Esophagus (tissue), 2 donors: ENCODE results near the gene CDS1. TPM values are rescaled to one million over a fixed set of nuclear protein-coding genes. Genes with fewer than 3 reads are reported as not detected.
"Not testable (repeated sequence)": the region's sequence is repeated elsewhere in the genome, so short reads cannot be mapped to it uniquely, and the experiment has no call there.

Experiments
- H3K27ac ChIP-seq, 2 donors: one replicate each; pipeline ENCODE4 v1.5.1; 2013; ENCODE audit warnings: low read depth in 2 of 2, mild to moderate bottlenecking in 2 of 2, inconsistent platforms in 1 of 2, low read length in 1 of 2, moderate library complexity in 1 of 2
- H3K27me3 ChIP-seq, 2 donors: one replicate each; pipeline ENCODE4 v1.6.1; 2013; ENCODE audit warnings: low read length in 2 of 2, control low read depth in 1 of 2, mild to moderate bottlenecking in 1 of 2; ENCODE audit not compliant: insufficient read depth in 2 of 2, control insufficient read depth in 1 of 2
- H3K36me3 ChIP-seq, 2 donors: one replicate each; pipeline ENCODE4 v1.6.1; 2013; ENCODE audit warnings: low read length in 1 of 2; ENCODE audit not compliant: control insufficient read depth in 2 of 2, insufficient read depth in 2 of 2
- H3K4me1 ChIP-seq, 2 donors: one replicate each; pipeline ENCODE4 v1.6.1; 2013; ENCODE audit warnings: low read length in 1 of 2; ENCODE audit not compliant: control insufficient read depth in 2 of 2, insufficient read depth in 2 of 2
- H3K4me3 ChIP-seq, 2 donors: one replicate each; pipeline ENCODE4 v1.5.1; 2013; ENCODE audit warnings: low read length in 2 of 2, mild to moderate bottlenecking in 2 of 2, low read depth in 1 of 2, moderate library complexity in 1 of 2
- H3K9me3 ChIP-seq, 2 donors: one replicate each; pipeline ENCODE4 v1.6.1; 2013; ENCODE audit warnings: mild to moderate bottlenecking in 2 of 2, low read depth in 1 of 2, low read length in 1 of 2, moderate library complexity in 1 of 2; ENCODE audit not compliant: control insufficient read depth in 2 of 2, insufficient read depth in 1 of 2
- WGBS, 2 donors: extraction: QIAGEN DNeasy Blood & Tissue Kit; methylation state at CpG; one replicate each; pipeline ENCODE4 v1.1.7; 2013; 5-methylcytosine and 5-hydroxymethylcytosine counted together
- polyA plus RNA-seq, 2 donors: library from polyadenylated mRNA; stranded (reverse); fragments of 200-250 nt; gene quantifications; one replicate each; pipeline ENCODE4 v1.2.3, GENCODE V29; 2013
- donor health status: healthy with polysubstance abuse.
- donor health status: Bipolar disorder and iron deficiency.

Gene CDS1
- polyA plus RNA-seq = 10 to 100 TPM; 16.2 to 21.2 TPM

- H3K27me3 ChIP-seq = no peaks in the 10 kb centered on the region
- peak within 1 kb of the TSS; percentile 97 to 98 for H3K27ac ChIP-seq
- H3K4me1 ChIP-seq = peaks cover 0 to 10% of the 10 kb centered on the region in 2 donors
- WGBS, 2 donors = 0 to 1% methylated on average over 61 to 88 of the region's 88 CpGs
- no peaks in the 10 kb centered on the region for H3K9me3 ChIP-seq
- no peaks in the 10 kb centered on the region for H3K36me3 ChIP-seq
- H3K4me3 ChIP-seq = peak within 1 kb of the TSS; percentile 55 to 86
Measured at GRCh38 chr4:84582988-84583875, at the start of gene CDS1. CDS1 (plus strand) TSS chr4:84583127; CDS start chr4:84583402, 275 bp downstream.

GRCh38 chr4:84535901-84536300, 47.0 kb upstream of the CDS1 start:
- Histone ChIP-seq H3K4me1 (no peaks in the 10 kb centered on the region), H3K4me3 (no peak overlapping the region), H3K27me3 (no peaks in the 10 kb centered on the region), H3K9me3 (no peaks in the 10 kb centered on the region), H3K27ac (no peak overlapping the region), H3K36me3 (no peaks in the 10 kb centered on the region)
- 95 to 98% methylated on average over 2 of the region's 2 CpGs for WGBS, 2 donors

GRCh38 chr4:84545093-84545492, 37.8 kb upstream of the CDS1 start:
- H3K36me3 ChIP-seq = no peaks in the 10 kb centered on the region
- H3K27ac ChIP-seq = no peak overlapping the region
- no peaks in the 10 kb centered on the region for H3K27me3 ChIP-seq
- H3K4me3 ChIP-seq = no peak overlapping the region
- H3K4me1 ChIP-seq = no peaks in the 10 kb centered on the region
- no peaks in the 10 kb centered on the region for H3K9me3 ChIP-seq
- WGBS, 2 donors = 73 to 78% methylated on average over 5 of the region's 5 CpGs

- Histone ChIP-seq H3K4me1 (no peaks in the 10 kb centered on the region), H3K9me3 (peaks cover 0 to 2% of the 10 kb centered on the region in 2 donors), H3K27me3 (no peaks in the 10 kb centered on the region), H3K27ac (no peak overlapping the region), H3K36me3 (no peaks in the 10 kb centered on the region), H3K4me3 (no peak overlapping the region)
- WGBS, 2 donors = 84 to 87% methylated on average over 3 of the region's 3 CpGs
Measured at GRCh38 chr4:84547211-84547610, 35.7 kb upstream of the CDS1 start.

- 82 to 92% methylated on average over 6 of the region's 6 CpGs for WGBS, 2 donors
- not testable (repeated sequence) for H3K27ac ChIP-seq, H3K27me3 ChIP-seq, H3K4me3 ChIP-seq, H3K36me3 ChIP-seq, H3K9me3 ChIP-seq, H3K4me1 ChIP-seq
Measured at GRCh38 chr4:84549191-84549590, 33.7 kb upstream of the CDS1 start.

GRCh38 chr4:84562156-84562555, 20.8 kb upstream of the CDS1 start:
- H3K4me1 ChIP-seq = no peaks in the 10 kb centered on the region
- H3K9me3 ChIP-seq = no peaks in the 10 kb centered on the region
- no peak overlapping the region for H3K4me3 ChIP-seq
- H3K27me3 ChIP-seq = no peaks in the 10 kb centered on the region
- no peaks in the 10 kb centered on the region for H3K36me3 ChIP-seq
- 97% methylated on average over 5 of the region's 5 CpGs for whole genome bisulfite sequencing, 2 donors
- no peak overlapping the region for H3K27ac ChIP-seq

- Histone ChIP-seq H3K27ac (no peak overlapping the region), H3K4me3 (no peak overlapping the region), H3K36me3 (no peaks in the 10 kb centered on the region), H3K9me3 (no peaks in the 10 kb centered on the region), H3K27me3 (no peaks in the 10 kb centered on the region), H3K4me1 (no peaks in the 10 kb centered on the region)
- WGBS, 2 donors = 65 to 68% methylated on average over 4 of the region's 4 CpGs
Measured at GRCh38 chr4:84563002-84563401, 19.9 kb upstream of the CDS1 start.

GRCh38 chr4:84565951-84566350, 17.0 kb upstream of the CDS1 start:
- Histone ChIP-seq H3K36me3 (no peaks in the 10 kb centered on the region), H3K4me1 (no peaks in the 10 kb centered on the region), H3K27ac (no peak overlapping the region), H3K4me3 (no peak overlapping the region), H3K9me3 (no peaks in the 10 kb centered on the region), H3K27me3 (no peaks in the 10 kb centered on the region)
- 93 to 94% methylated on average over 4 of the region's 4 CpGs for WGBS, 2 donors

- no peaks in the 10 kb centered on the region for H3K4me1 ChIP-seq
- WGBS, 2 donors = 35 to 42% methylated on average over 3 of the region's 3 CpGs
- no peaks in the 10 kb centered on the region for H3K9me3 ChIP-seq
- H3K27me3 ChIP-seq = no peaks in the 10 kb centered on the region
- H3K36me3 ChIP-seq = no peaks in the 10 kb centered on the region
- no peak overlapping the region for H3K27ac ChIP-seq
- no peak overlapping the region for H3K4me3 ChIP-seq
Measured at GRCh38 chr4:84568496-84568895, 14.4 kb upstream of the CDS1 start.

GRCh38 chr4:84569009-84569408, 13.9 kb upstream of the CDS1 start:
- Histone ChIP-seq H3K27ac (no peak overlapping the region), H3K9me3 (no peaks in the 10 kb centered on the region), H3K4me3 (no peak overlapping the region), H3K36me3 (no peaks in the 10 kb centered on the region), H3K27me3 (no peaks in the 10 kb centered on the region), H3K4me1 (no peaks in the 10 kb centered on the region)
- WGBS, 2 donors = 90 to 95% methylated on average over 2 of the region's 2 CpGs
